ENCODE data around the gene ZDHHC14. TPM values are rescaled to one million over a fixed set of nuclear protein-coding genes. Genes with fewer than 3 reads are reported as not detected.
A peak's percentile ranks its signal among the peaks of the same experiment; 100 is the strongest.

Gene ZDHHC14
- total RNA-seq, 1 experiment from 2014 or later, result 1.7 TPM

- no peak overlapping the region for H2AFZ ChIP-seq (ENCODE audit: low read length)
- H3K4me2 ChIP-seq (ENCODE audit: insufficient read depth, insufficient read length, low read length), result no peak overlapping the region
- peaks cover 0 to 3% (median 3%) of the 10 kb centered on the region in 3 experiments; a peak in 3 of 7 replicates for H3K36me3 Mint-ChIP-seq (ENCODE audit: insufficient read depth in 1 of 3, low read depth in 3 of 3)
- H3K27ac ChIP-seq (ENCODE audit: insufficient read length, low read depth, low read length), result no peak overlapping the region
- H3K4me1 Mint-ChIP-seq, result peaks cover 45 to 54% of the 10 kb centered on the region in 2 experiments
- no peak overlapping the region for H3K56ac ChIP-seq (ENCODE audit: insufficient read length, low read depth, low read length)
- no peak overlapping the region for H3K18ac ChIP-seq (ENCODE audit: insufficient read length, low read depth, low read length)
- H2BK20ac ChIP-seq (ENCODE audit: low read depth, low read length, poor library complexity, severe bottlenecking), result no peak overlapping the region
- H3K4ac ChIP-seq (ENCODE audit: low read depth, low read length), result no peak overlapping the region
- H3K14ac ChIP-seq (ENCODE audit: insufficient read depth, low read length), result no peak overlapping the region
- H3T11ph ChIP-seq (ENCODE audit: low read length), result no peak overlapping the region
- no peaks in the 10 kb centered on the region for H3K79me2 ChIP-seq (ENCODE audit: insufficient read depth, low read length)
- H2BK120ac ChIP-seq (ENCODE audit: low read depth, low read length, poor library complexity, severe bottlenecking), result no peak overlapping the region
- peaks cover 3 to 6% of the 10 kb centered on the region in 2 experiments; a peak in 4 of 5 replicates for H3K9me3 Mint-ChIP-seq
- peak overlapping the region; percentile 44 to 81 (median 73); a peak in 2 of 7 replicates for H3K27ac Mint-ChIP-seq
- H2AK5ac ChIP-seq (ENCODE audit: insufficient read length, low read length), result no peak overlapping the region
- H4K8ac ChIP-seq (replicated peaks; ENCODE audit: insufficient read length, low read depth, low read length), result no peak overlapping the region
- H3K27me3 Mint-ChIP-seq (ENCODE audit: low read depth), result peaks cover 5% of the 10 kb centered on the region
- no peak overlapping the region for H2BK12ac ChIP-seq (ENCODE audit: insufficient read length, low read depth, low read length)
- H3K9ac ChIP-seq (ENCODE audit: extremely low read depth, insufficient read length, low read length), result no peak overlapping the region
- no peak overlapping the region for H3K23ac ChIP-seq (ENCODE audit: insufficient read length, low read depth, low read length)
- H3K9me3 ChIP-seq (ENCODE audit: control insufficient read depth, low read depth, low read length), result no peaks in the 10 kb centered on the region
- no peak overlapping the region for H4K5ac ChIP-seq (ENCODE audit: insufficient read length, low read depth, low read length)
- no peaks in the 10 kb centered on the region for H3K23me2 ChIP-seq (ENCODE audit: insufficient read length, low read depth, low read length, poor library complexity, severe bottlenecking)
- DNase-seq, result no peak
- no peak for TF ChIP-seq CTCF (conservative IDR thresholded peaks at IDR 0.05)
- no peak overlapping the region for H3K4me3 Mint-ChIP-seq
- no peak overlapping the region for H2BK5ac ChIP-seq (ENCODE audit: insufficient read length, low read length)
- no CpG with 5 or more reads among the region's 11 CpGs for WGBS (ENCODE audit: extremely low coverage, insufficient read length, low lambda C conversion rate)
- no peak overlapping the region for H4K91ac ChIP-seq (ENCODE audit: insufficient read length, low read depth, low read length)
- no peaks in the 10 kb centered on the region for H4K20me1 ChIP-seq (ENCODE audit: control insufficient read depth, insufficient read depth, insufficient read length)
- H3K27me3 ChIP-seq (ENCODE audit: insufficient read depth, low read length), result no peaks in the 10 kb centered on the region
- H3K79me1 ChIP-seq (ENCODE audit: insufficient read depth, low read depth, low read length, poor library complexity, severe bottlenecking), result no peaks in the 10 kb centered on the region
- peaks cover 3% of the 10 kb centered on the region for H3K4me1 ChIP-seq (ENCODE audit: insufficient read depth, low read length)
- no peak overlapping the region for H2BK15ac ChIP-seq (ENCODE audit: low read depth, low read length)
These were observed 43.6 kb downstream of the ZDHHC14 start for GRCh38 chr6:157424491-157425020.

Measured in H9 (cell line).